CD8-positive, alpha-beta memory T cell (primary cell): ENCODE data around the gene CD99. TPM values are rescaled to one million over a fixed set of nuclear protein-coding genes. Genes with fewer than 3 reads are reported as not detected.
"Not testable (repeated sequence)": the region's sequence is repeated elsewhere in the genome, so short reads cannot be mapped to it uniquely, and the experiment has no call there.

Source experiments
- CTCF ChIA-PET: fragments of 350-600 bp; sonication (Branson Sonifier 250); formaldehyde crosslinking; loops from one replicate; lab custom pipeline; 2021; ENCODE audit warnings: antibody characterized with exemption; lab: Charles Lee
- POLR2A ChIA-PET: fragments of 350-600 bp; sonication (Branson Sonifier 250); formaldehyde crosslinking; loops from one replicate; lab custom pipeline; 2021; ENCODE audit warnings: antibody characterized with exemption; lab: Charles Lee
- DNase-seq, 5 donors: peaks; one replicate each; pipeline versions ENCODE4 v3.0.0 to v3.0.0-alpha.2; 2020 to 2022; ENCODE audit warnings: mixed read lengths in 1 of 5
- H3K27ac ChIP-seq: one replicate; pipeline ENCODE4 v1.7.0; 2013; ENCODE audit warnings: low read depth, mild to moderate bottlenecking, low read length, moderate library complexity
- H3K27me3 ChIP-seq: 2 replicates; pipeline ENCODE4 v1.7.0; 2013; ENCODE audit warnings: low read length, mild to moderate bottlenecking; ENCODE audit not compliant: insufficient read depth, poor library complexity, severe bottlenecking
- H3K36me3 ChIP-seq: 2 replicates; pipeline ENCODE4 v1.7.0; 2013; ENCODE audit warnings: mild to moderate bottlenecking, low read length, moderate library complexity; ENCODE audit not compliant: insufficient read depth
- H3K4me1 ChIP-seq: 2 replicates; pipeline ENCODE4 v1.7.0; 2013; ENCODE audit warnings: mild to moderate bottlenecking, low read length, moderate library complexity; ENCODE audit not compliant: insufficient read depth
- H3K4me3 ChIP-seq: 2 replicates; pipeline ENCODE4 v1.7.0; 2013; ENCODE audit warnings: mild to moderate bottlenecking, low read length
- H3K9me3 ChIP-seq: 2 replicates; pipeline ENCODE4 v1.7.0; 2013; ENCODE audit warnings: mild to moderate bottlenecking, low read length
- H3K27ac Mint-ChIP-seq, 8 donors: one replicate each; pipeline ENCODE4 v1.8.0; 2020 to 2021; ENCODE audit warnings: mixed read lengths in 8 of 8, mild to moderate bottlenecking in 6 of 8, inconsistent platforms in 3 of 8, moderate library complexity in 3 of 8
- H3K27me3 Mint-ChIP-seq, 2 donors: one replicate each; pipeline ENCODE4 v1.8.0; 2020 to 2021; ENCODE audit warnings: mixed read lengths in 2 of 2, mild to moderate bottlenecking in 1 of 2, moderate library complexity in 1 of 2
- H3K36me3 Mint-ChIP-seq, 3 donors: one replicate each; pipeline ENCODE4 v1.8.0; 2020 to 2021; ENCODE audit warnings: mixed read lengths in 3 of 3, inconsistent platforms in 1 of 3, mild to moderate bottlenecking in 1 of 3
- H3K4me1 Mint-ChIP-seq, 3 donors: one replicate each; pipeline ENCODE4 v1.8.0; 2020 to 2021; ENCODE audit warnings: mixed read lengths in 3 of 3, inconsistent platforms in 1 of 3, mild to moderate bottlenecking in 1 of 3
- H3K4me3 Mint-ChIP-seq, 7 donors: one replicate each; pipeline ENCODE4 v1.8.0; 2020 to 2021; ENCODE audit warnings: mixed read lengths in 7 of 7, mild to moderate bottlenecking in 6 of 7, moderate library complexity in 4 of 7, inconsistent platforms in 2 of 7
- H3K9me3 Mint-ChIP-seq, 5 donors: one replicate each; pipeline ENCODE4 v1.8.0; 2020 to 2022; ENCODE audit warnings: mixed read lengths in 5 of 5, mild to moderate bottlenecking in 3 of 5, moderate library complexity in 2 of 5, inconsistent platforms in 1 of 5
- polyA plus RNA-seq: library from polyadenylated mRNA; unstranded; fragments of 300-500 nt; fragmentation: Illumina TruSeq; gene quantifications from one replicate; pipeline ENCODE4 v1.2.3, GENCODE V29; 2021
- total RNA-seq, 2 experiments: library from RNA; stranded (reverse); gene quantifications; one replicate each; pipeline ENCODE4 v1.2.3, GENCODE V29; 2021

The CD99 gene
- total and polyA plus RNA-seq, 3 experiments from 2014 or later = 234 to 548 (median 240) TPM

- Histone ChIP-seq H3K36me3 (no peaks in the 10 kb centered on the region), H3K4me1 (no peaks in the 10 kb centered on the region), H3K4me3 (no peak overlapping the region), H3K9me3 (no peaks in the 10 kb centered on the region), H3K27ac (no peak overlapping the region), H3K27me3 (no peaks in the 10 kb centered on the region)
- Mint-ChIP-seq H3K36me3 (peaks cover 0 to 3% (median 1%) of the 10 kb centered on the region in 3 donors), H3K4me3 (no peak overlapping the region), H3K9me3 (no peaks in the 10 kb centered on the region), H3K4me1 (peaks cover 0 to 4% (median 3%) of the 10 kb centered on the region in 3 donors), H3K27ac (no peak overlapping the region), H3K27me3 (no peaks in the 10 kb centered on the region)
- no peak for DNase-seq
- ChIA-PET POLR2A (no interaction called here), CTCF (no interaction called here)
Measured at GRCh38 chrX:2665387-2666304, 25.4 kb upstream of the CD99 start.

DNA sequence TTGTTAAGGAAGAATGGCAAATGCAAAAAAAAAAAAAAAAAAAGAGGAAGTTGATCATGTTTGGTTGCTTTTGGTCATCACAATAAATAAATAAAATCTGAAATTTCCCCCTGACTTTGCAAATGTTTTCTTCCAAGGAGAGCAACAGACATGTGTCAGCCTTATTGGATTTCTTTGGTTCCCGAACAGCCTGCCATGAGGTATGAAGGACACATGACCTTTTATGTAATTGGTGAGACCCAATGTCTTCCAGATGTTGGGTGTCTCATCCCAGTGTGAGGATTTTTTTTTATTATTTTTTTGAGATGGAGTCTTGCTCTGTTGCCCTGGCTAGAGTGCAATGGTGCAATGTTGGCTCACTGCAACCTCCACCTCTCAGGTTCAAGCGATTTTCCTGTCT, 24.6 kb upstream of the CD99 start:
- no peak overlapping the region for H3K4me3 Mint-ChIP-seq
- no peak overlapping the region for H3K27ac Mint-ChIP-seq
- Histone ChIP-seq H3K4me1 (no peaks in the 10 kb centered on the region), H3K9me3 (no peaks in the 10 kb centered on the region), H3K4me3 (no peak overlapping the region), H3K36me3 (no peaks in the 10 kb centered on the region), H3K27me3 (no peaks in the 10 kb centered on the region), H3K27ac (no peak overlapping the region)
- POLR2A ChIA-PET = no interaction called here
- peaks cover 0 to 4% (median 3%) of the 10 kb centered on the region in 3 donors for H3K4me1 Mint-ChIP-seq
- H3K36me3 Mint-ChIP-seq = peaks cover 0 to 1% (median 1%) of the 10 kb centered on the region in 3 donors
- no peaks in the 10 kb centered on the region for H3K27me3 Mint-ChIP-seq
- CTCF ChIA-PET = no interaction called here
- DNase-seq = no peak
- no peaks in the 10 kb centered on the region for H3K9me3 Mint-ChIP-seq

DNA sequence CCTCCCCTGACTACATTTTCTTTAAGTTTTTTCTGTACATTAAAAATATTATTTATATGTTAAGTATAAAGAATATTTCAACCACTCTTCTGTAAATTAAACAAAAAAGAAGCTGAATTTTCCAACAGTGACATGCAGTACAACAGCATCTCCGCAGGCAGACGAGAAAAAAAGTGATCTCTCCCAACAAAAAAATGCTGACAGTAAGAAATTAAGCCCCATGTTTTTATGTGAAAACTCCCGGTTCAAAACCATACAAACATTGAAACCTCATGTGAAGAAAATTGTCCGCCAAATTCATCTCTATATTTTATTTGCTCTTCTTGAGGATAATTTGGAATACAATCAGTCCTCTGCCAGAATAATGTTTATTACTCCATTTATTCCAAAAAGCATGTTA, 20.1 kb upstream of the CD99 start:
- H3K4me1 ChIP-seq = no peaks in the 10 kb centered on the region
- H3K4me1 Mint-ChIP-seq = no peaks in the 10 kb centered on the region
- no peaks in the 10 kb centered on the region for H3K27me3 Mint-ChIP-seq
- ChIA-PET POLR2A (no interaction called here), CTCF (no interaction called here)
- peaks cover 0 to 9% (median 1%) of the 10 kb centered on the region in 3 donors for H3K36me3 Mint-ChIP-seq
- no peak overlapping the region for H3K27ac ChIP-seq
- H3K4me3 ChIP-seq = no peak overlapping the region
- H3K9me3 Mint-ChIP-seq = no peaks in the 10 kb centered on the region
- no peak overlapping the region for H3K4me3 Mint-ChIP-seq
- no peak overlapping the region for H3K27ac Mint-ChIP-seq
- H3K9me3 ChIP-seq = no peaks in the 10 kb centered on the region
- DNase-seq = no peak
- H3K27me3 ChIP-seq = no peaks in the 10 kb centered on the region
- no peaks in the 10 kb centered on the region for H3K36me3 ChIP-seq

DNA sequence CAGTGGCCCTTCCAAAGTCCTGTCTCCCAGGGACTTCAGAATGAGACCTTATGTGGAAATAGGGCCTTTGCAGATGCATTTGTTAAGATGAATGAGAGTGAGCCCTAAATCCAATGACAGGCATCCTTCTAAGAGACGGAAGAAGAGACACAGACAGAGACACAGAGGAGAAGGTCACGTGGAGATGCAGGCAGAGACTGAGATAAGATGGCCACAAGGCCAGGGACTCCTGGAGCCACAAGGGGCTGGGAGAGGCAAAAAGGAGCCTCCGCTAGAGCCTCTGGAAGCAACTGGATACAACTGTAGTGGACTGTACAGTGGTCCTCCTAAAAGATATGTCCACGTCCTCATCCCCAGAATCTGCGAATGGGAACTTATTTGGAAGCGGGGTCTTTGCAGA, 19.0 kb upstream of the CD99 start:
- H3K27ac Mint-ChIP-seq = no peak overlapping the region
- Histone ChIP-seq H3K9me3 (no peaks in the 10 kb centered on the region), H3K4me1 (no peaks in the 10 kb centered on the region), H3K36me3 (no peaks in the 10 kb centered on the region), H3K27ac (no peak overlapping the region), H3K4me3 (no peak overlapping the region), H3K27me3 (no peaks in the 10 kb centered on the region)
- peaks cover 0 to 9% (median 0%) of the 10 kb centered on the region in 3 donors for H3K36me3 Mint-ChIP-seq
- no peak for DNase-seq
- CTCF ChIA-PET = no interaction called here
- no peaks in the 10 kb centered on the region for H3K27me3 Mint-ChIP-seq
- no peak overlapping the region for H3K4me3 Mint-ChIP-seq
- POLR2A ChIA-PET = no interaction called here
- H3K4me1 Mint-ChIP-seq = no peaks in the 10 kb centered on the region
- H3K9me3 Mint-ChIP-seq = no peaks in the 10 kb centered on the region

- H3K36me3 Mint-ChIP-seq = peaks cover 0 to 9% (median 4%) of the 10 kb centered on the region in 3 donors
- H3K27me3 Mint-ChIP-seq = no peaks in the 10 kb centered on the region
- no peak overlapping the region for H3K4me3 ChIP-seq
- H3K27ac ChIP-seq = no peak overlapping the region
- H3K27ac Mint-ChIP-seq = peak overlapping the region in 1 of 8 donors; percentile 47
- H3K4me3 Mint-ChIP-seq = no peak overlapping the region
- ChIA-PET CTCF (no interaction called here), POLR2A (no interaction called here)
- H3K4me1 ChIP-seq = no peaks in the 10 kb centered on the region
- H3K9me3 Mint-ChIP-seq = no peaks in the 10 kb centered on the region
- no peaks in the 10 kb centered on the region for H3K27me3 ChIP-seq
- no peaks in the 10 kb centered on the region for H3K36me3 ChIP-seq
- DNase-seq = no peak
- no peaks in the 10 kb centered on the region for H3K9me3 ChIP-seq
- no peaks in the 10 kb centered on the region for H3K4me1 Mint-ChIP-seq
Measured at GRCh38 chrX:2673611-2674010, 17.5 kb upstream of the CD99 start.

DNA sequence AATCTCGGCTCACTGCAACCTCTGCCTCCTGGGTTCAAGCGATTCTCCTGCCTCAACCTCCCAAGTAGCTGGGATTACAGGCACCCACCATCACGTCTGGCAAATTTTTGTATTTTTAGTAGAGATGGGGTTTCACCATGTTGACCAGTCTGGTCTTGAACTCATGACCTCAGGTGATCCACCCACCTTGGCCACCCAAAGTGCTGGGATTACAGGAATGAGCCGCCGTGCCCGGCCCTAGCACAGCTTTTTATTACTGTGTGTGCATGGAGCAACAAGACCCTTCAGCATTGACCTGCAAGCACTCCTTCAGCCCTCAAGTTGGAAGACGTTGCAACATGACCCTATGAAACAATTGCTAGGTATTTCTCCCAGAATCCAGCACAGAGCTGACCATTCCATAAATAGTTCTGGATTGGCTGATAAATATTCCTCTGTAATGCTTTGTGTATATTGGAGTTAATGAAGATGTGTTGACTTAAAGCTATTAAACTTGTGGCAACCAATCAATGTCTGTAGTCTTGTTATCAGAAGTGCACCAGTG, 15.4 kb upstream of the CD99 start:
- POLR2A ChIA-PET, H3K27me3 ChIP-seq, H3K27ac ChIP-seq, H3K36me3 ChIP-seq, H3K4me3 Mint-ChIP-seq, H3K4me1 Mint-ChIP-seq, H3K4me1 ChIP-seq, H3K9me3 ChIP-seq, H3K36me3 Mint-ChIP-seq, CTCF ChIA-PET, H3K4me3 ChIP-seq, H3K9me3 Mint-ChIP-seq, H3K27ac Mint-ChIP-seq, DNase-seq, H3K27me3 Mint-ChIP-seq: not testable (repeated sequence)

DNA sequence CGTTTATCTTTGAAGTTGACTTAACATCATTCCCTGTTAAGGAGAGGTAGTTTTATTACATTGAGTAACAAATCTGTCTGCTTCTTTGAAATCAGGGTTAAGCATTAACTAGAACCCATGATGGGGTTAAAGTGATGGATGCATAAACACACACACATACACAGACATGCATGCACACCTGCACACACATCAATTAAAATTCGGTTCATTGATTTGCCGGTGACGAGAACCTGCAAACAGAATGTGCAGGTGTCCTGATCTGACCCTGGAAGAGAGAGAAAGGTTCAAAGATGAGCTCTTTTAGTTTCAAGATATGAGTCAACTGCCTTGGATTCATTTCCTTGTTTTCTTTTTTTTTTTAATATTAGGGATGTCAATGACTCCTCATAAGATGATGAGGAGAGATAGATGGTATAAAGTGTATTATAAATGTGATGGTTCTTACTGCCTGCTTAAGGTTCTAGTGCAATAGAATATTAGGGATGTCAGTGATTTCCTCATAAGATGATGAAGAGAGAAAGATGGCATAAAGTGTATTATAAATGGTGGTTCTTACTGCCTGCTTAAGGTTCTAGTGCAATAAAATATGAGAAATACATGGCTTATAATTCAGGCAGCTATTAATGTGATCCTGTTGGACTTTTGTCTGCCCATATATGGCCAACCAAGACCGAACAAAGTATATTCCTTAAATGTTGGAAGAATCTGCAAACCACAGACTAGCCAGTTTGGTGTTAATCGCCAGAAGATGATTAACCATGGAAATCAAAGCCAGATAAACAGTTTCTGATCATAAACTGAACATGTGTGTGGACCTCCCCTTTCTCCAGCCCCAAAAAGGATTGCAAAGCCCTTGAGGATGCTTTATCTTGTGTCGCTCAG, 14.1 kb upstream of the CD99 start:
- no peaks in the 10 kb centered on the region for H3K36me3 ChIP-seq
- no peaks in the 10 kb centered on the region for H3K9me3 ChIP-seq
- no peaks in the 10 kb centered on the region for H3K27me3 ChIP-seq
- H3K4me1 Mint-ChIP-seq = no peaks in the 10 kb centered on the region
- no peak overlapping the region for H3K27ac Mint-ChIP-seq
- H3K36me3 Mint-ChIP-seq = peaks cover 0 to 11% (median 4%) of the 10 kb centered on the region in 3 donors
- no peak for DNase-seq
- H3K9me3 Mint-ChIP-seq = no peaks in the 10 kb centered on the region
- no peak overlapping the region for H3K27ac ChIP-seq
- no peak overlapping the region for H3K4me3 Mint-ChIP-seq
- no peaks in the 10 kb centered on the region for H3K27me3 Mint-ChIP-seq
- ChIA-PET CTCF (no interaction called here), POLR2A (no interaction called here)
- no peak overlapping the region for H3K4me3 ChIP-seq
- H3K4me1 ChIP-seq = no peaks in the 10 kb centered on the region

GRCh38 chrX:2677764-2678163, 13.3 kb upstream of the CD99 start:
- Histone ChIP-seq H3K4me1 (no peaks in the 10 kb centered on the region), H3K4me3 (no peak overlapping the region), H3K27ac (no peak overlapping the region), H3K36me3 (no peaks in the 10 kb centered on the region), H3K9me3 (no peaks in the 10 kb centered on the region), H3K27me3 (no peaks in the 10 kb centered on the region)
- no peak overlapping the region for H3K27ac Mint-ChIP-seq
- ChIA-PET CTCF (no interaction called here), POLR2A (no interaction called here)
- no peaks in the 10 kb centered on the region for H3K27me3 Mint-ChIP-seq
- no peaks in the 10 kb centered on the region for H3K4me1 Mint-ChIP-seq
- H3K4me3 Mint-ChIP-seq = no peak overlapping the region
- H3K9me3 Mint-ChIP-seq = no peaks in the 10 kb centered on the region
- peaks cover 0 to 7% (median 4%) of the 10 kb centered on the region in 3 donors for H3K36me3 Mint-ChIP-seq
- no peak for DNase-seq
